Ascending aorta (tissue), 2 donors: ENCODE data around the gene C1orf116. TPM values are rescaled to one million over a fixed set of nuclear protein-coding genes. Genes with fewer than 3 reads are reported as not detected.

Source experiments
- DNase-seq, 2 donors: peaks; one replicate each; pipeline ENCODE4 v3.0.0-alpha.2; 2019; ENCODE audit warnings: low spot score in 2 of 2
- H3K27ac ChIP-seq, 2 donors: fragments of 200-600 bp; sonication (generic); one replicate each; pipeline ENCODE4 v1.5.1; 2016 to 2017; ENCODE audit warnings: mild to moderate bottlenecking in 1 of 2
- H3K27me3 ChIP-seq: fragments of 200-600 bp; sonication (generic); one replicate; pipeline ENCODE4 v1.5.1; 2017
- H3K36me3 ChIP-seq, 2 donors: fragments of 200-600 bp; sonication (generic); one replicate each; pipeline ENCODE4 v1.5.1; 2016
- H3K4me1 ChIP-seq, 2 donors: fragments of 200-600 bp; sonication (generic); one replicate each; pipeline ENCODE4 v1.5.1; 2016 to 2017; ENCODE audit warnings: mild to moderate bottlenecking in 1 of 2
- H3K4me3 ChIP-seq, 2 donors: fragments of 200-600 bp; sonication (generic); one replicate each; pipeline ENCODE4 v1.5.1; 2016 to 2017; ENCODE audit warnings: mild to moderate bottlenecking in 1 of 2
- H3K9me3 ChIP-seq, 2 donors: fragments of 200-600 bp; sonication (generic); one replicate each; pipeline ENCODE4 v1.5.1; 2016
- intact Hi-C: fragments of 100-400 bp; cut with DNase I; formaldehyde crosslinking; loops from one replicate; pipeline ENCODE4 v1.15.1; 2023
- total RNA-seq: library from RNA; depleted of rRNA; stranded (reverse); fragments of >200 nt; gene quantifications from one replicate; pipeline ENCODE4 v1.1.0, GENCODE V29; 2016
- TF ChIP-seq, protein P1 (sequence below), 3 experiments: fragments of 200-600 bp in 2 of 3; fragments of 450-650 bp in 1 of 3; sonication (generic) in 2 of 3; IDR thresholded peaks; one replicate each; pipeline ENCODE4 v1.5.1; 2016 to 2019; ENCODE audit warnings: antibody characterized with exemption in 3 of 3, mild to moderate bottlenecking in 1 of 3, moderate library complexity in 1 of 3

C1orf116 gene
- total RNA-seq, 1 donor from 2014 or later, result not detected

DNA sequence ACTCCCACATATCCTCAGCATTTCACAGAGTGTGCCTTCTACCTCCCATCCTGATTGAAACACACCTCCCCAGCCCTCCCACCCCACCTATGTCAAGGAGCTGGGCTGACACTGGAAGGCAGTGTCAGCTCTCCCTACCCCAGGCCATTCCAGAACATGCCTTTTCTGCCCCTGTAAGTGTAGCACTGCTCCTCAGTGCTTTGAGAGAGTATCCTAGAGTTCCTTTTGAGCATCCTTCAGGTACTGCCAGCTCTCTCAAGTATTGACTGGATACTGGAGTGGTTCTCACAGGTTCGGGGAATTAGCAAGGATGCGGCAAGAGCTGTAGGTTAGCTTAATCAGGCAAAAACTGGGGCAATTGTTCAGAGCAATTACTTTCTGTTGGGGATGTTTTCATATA is 21.8 kb downstream of the C1orf116 start:
- Histone ChIP-seq H3K27me3 (no peaks in the 10 kb centered on the region), H3K4me1 (no peaks in the 10 kb centered on the region), H3K9me3 (no peaks in the 10 kb centered on the region), H3K36me3 (no peaks in the 10 kb centered on the region), H3K27ac (no peak overlapping the region), H3K4me3 (no peak overlapping the region)
- no peak for DNase-seq
- intact Hi-C loops, result no loop called here
- TF ChIP-seq, protein P1, sequence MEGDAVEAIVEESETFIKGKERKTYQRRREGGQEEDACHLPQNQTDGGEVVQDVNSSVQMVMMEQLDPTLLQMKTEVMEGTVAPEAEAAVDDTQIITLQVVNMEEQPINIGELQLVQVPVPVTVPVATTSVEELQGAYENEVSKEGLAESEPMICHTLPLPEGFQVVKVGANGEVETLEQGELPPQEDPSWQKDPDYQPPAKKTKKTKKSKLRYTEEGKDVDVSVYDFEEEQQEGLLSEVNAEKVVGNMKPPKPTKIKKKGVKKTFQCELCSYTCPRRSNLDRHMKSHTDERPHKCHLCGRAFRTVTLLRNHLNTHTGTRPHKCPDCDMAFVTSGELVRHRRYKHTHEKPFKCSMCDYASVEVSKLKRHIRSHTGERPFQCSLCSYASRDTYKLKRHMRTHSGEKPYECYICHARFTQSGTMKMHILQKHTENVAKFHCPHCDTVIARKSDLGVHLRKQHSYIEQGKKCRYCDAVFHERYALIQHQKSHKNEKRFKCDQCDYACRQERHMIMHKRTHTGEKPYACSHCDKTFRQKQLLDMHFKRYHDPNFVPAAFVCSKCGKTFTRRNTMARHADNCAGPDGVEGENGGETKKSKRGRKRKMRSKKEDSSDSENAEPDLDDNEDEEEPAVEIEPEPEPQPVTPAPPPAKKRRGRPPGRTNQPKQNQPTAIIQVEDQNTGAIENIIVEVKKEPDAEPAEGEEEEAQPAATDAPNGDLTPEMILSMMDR (IDR thresholded peaks at IDR 0.05), result no peak

DNA sequence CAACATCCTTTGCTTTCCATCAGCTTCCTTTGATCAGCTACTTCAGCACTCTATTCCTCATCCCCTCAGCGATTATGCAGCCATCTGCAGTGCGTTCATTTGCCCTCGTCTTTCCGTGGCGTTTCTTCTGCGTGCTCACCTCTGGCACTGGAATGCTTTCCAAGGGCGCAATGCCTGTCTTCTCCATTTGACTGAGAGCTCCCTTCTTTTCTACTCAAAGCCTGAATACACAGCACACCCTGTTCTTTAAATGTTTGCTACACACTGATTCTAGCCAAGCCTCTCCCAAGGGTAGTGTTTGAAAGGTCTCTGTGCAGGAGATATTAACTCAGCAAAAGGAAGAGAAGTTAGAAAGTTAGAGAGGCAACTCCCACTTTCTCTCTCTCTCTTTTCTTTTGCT is 22.6 kb downstream of the C1orf116 start:
- Histone ChIP-seq H3K9me3 (no peaks in the 10 kb centered on the region), H3K4me1 (no peaks in the 10 kb centered on the region)

DNA sequence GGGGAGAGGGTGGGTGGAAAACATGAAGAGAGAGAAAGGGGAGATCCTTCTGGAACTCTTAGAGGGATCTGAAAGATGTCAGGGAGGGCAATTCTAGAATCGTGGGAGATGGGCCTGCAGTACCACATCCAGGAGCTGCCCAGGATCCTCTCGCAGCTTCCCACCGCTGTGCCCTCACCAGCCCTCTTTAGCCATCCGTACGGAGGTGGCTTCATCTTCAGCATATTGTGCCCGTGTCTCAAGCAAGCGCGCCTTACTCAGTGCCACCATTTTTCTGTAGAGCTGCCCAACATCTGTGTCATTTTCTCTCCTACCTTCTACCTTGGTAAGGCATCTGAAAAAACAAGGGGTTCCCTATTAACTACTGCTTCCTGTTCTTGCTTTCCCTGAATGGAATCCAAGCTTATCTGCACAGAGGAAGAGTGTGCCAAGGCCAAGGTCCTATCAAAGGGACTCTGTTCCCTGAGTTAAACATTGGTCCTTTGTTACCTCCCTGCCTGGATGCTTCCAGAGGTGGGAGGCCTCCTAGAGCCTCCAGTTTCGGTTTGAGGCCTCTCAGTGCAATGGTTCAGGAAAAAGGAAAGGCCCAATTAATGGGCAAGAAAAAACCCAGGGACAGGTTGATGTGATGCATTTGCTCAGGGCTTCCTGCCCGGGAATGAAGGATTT is 23.2 kb downstream of the C1orf116 start:
- Histone ChIP-seq H3K36me3 (no peaks in the 10 kb centered on the region), H3K4me3 (no peak overlapping the region), H3K4me1 (no peaks in the 10 kb centered on the region), H3K9me3 (no peaks in the 10 kb centered on the region), H3K27me3 (no peaks in the 10 kb centered on the region), H3K27ac (no peak overlapping the region)
- intact Hi-C loops, result no loop called here
- TF ChIP-seq, protein P1 (IDR thresholded peaks at IDR 0.05), result no peak
- DNase-seq, result no peak

More for the DNA sequence above, 22.6 kb downstream of the C1orf116 start:
- intact Hi-C loops, result no loop called here
- Histone ChIP-seq H3K4me3 (no peak overlapping the region), H3K27me3 (no peaks in the 10 kb centered on the region), H3K27ac (no peak overlapping the region), H3K36me3 (no peaks in the 10 kb centered on the region)
- DNase-seq, result no peak
- TF ChIP-seq, protein P1 (IDR thresholded peaks at IDR 0.05), result no peak

DNA sequence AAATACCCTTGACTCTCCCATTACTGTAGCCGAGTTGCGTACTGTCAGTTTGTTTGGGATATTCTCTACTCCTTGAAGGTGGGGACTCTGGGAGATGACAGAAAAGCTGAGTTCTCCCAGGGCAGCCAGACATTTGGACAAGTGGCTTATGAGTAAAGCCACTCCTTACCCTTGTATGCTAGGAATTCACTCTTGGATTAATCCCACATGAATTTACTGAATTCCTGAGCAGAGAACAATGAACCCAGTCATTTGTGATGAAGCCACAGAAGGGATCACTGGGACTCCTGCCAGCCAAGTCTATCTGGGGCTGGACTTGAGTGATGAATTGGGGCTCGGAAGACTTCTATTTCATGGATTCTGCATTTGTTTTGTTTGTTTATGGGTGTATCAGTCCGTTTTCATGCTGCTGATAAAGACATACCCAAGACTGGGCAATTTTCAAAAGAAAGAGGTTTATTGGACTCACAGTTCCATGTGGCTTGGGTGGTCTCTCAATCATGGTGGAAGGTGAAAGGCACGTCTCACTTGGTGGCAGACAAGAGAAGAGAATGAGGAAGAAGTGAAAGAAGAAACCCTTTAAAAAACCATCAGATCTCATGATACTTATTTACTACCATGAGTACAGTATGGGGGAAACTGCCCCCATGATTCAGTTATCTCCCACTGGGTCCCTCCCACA is 25.1 kb downstream of the C1orf116 start:
- intact Hi-C loops, result no loop called here
- Histone ChIP-seq H3K9me3 (no peaks in the 10 kb centered on the region), H3K4me3 (no peak overlapping the region), H3K36me3 (no peaks in the 10 kb centered on the region), H3K4me1 (no peaks in the 10 kb centered on the region), H3K27ac (no peak overlapping the region), H3K27me3 (no peaks in the 10 kb centered on the region)
- TF ChIP-seq, protein P1 (IDR thresholded peaks at IDR 0.05), result no peak
- DNase-seq, result no peak

DNA sequence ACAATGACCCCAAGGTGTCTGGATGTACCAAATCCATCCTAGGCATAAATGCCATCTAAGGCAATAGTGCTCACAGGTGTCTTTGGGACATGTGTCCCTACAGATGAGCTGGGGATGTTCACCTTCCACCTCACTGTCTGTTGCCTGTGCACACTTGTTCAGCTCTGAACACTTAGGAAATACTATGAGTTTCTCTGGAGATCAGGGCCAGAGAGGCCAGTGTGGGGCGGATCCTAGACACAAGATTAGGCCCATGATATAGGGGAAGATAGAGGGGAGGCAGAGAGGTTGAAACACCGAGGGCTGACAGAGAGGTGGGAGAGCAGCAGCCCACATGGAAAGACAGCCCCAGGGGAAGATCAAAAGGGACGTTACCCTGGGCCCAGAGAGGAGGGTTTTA is 25.6 kb downstream of the C1orf116 start:
- H3K27ac ChIP-seq, result no peak overlapping the region
- TF ChIP-seq, protein P1 (IDR thresholded peaks at IDR 0.05), result no peak
- no peaks in the 10 kb centered on the region for H3K27me3 ChIP-seq
- H3K9me3 ChIP-seq, result no peaks in the 10 kb centered on the region
- intact Hi-C loops, result no loop called here
- no peak for DNase-seq
- no peak overlapping the region for H3K4me3 ChIP-seq
- no peaks in the 10 kb centered on the region for H3K36me3 ChIP-seq
- no peaks in the 10 kb centered on the region for H3K4me1 ChIP-seq
